Germinal center (tissue), 1 donor: ENCODE results near the gene LSM2.

Experiments
- DNase-seq: peaks from one replicate; pipeline ENCODE4 v3.0.0; 2012; ENCODE audit warnings: mixed read lengths, low spot score

LSM2 gene

DNA sequence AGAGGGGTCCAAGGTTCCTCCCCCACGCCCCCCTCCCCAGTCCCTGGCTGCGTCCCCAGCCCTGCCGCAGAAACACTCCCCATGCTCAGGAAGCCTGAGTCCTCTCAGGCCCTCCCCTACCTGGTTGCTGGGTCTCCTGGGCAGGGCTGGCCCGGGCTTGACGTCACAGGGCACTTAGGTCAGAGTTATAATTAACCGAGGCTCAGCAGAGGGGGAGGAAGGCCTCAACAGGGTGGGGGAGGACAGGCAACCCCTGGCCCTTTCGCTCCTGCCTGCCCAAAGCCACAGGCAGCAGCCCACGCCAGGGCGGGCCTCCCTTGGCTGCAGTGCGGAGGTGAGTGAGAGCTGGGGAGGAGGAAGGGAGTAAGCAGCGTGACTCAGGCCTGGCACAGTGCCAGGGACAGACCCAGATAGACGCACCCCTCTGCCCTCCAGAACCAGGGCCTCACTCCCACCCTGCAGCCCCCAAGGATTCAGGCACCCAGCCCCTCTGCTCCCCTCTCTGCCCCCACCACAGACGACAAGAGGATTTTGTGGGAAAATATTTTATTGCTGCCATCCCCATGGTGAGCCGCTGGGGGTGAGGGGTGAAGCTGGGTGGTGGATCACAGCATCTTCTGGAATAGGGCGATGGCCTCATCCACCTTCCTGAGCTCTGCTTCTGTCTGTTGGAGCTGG lies 29.6 kb downstream of the LSM2 start, which contains the start of gene VWA7:
Gene VWA7, minus strand, starts transcription at position 340 of the 678 bp plus-strand sequence. CDS start 549 bp downstream, outside the sequence.
- DNase-seq, result peak; percentile 41

DNA sequence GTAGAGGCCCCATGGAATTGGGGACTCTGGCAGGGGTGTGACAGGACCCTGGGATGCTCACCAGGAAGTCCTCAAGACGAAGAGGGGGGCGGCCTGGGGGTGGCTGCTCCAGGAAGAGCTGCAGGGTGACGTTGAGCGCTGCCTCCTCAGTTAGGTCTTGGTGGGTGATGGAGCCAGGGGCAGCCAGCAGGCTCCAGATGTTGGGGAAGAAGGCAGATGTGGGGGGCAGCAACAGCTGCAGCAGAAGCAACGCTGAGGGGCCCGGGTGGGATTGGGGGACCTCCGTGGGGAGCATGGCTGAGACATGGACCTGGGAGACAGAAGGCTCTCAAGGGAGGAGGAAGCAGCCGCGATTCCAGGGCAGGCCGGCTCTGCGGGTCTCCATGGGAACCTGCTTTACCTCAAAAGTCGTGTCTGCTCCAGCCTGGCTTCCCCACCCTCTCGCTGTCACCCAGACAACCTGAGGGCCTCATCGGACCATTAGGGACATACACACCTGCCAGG lies 30.2 kb downstream of the LSM2 start:
- no peak for DNase-seq

DNA sequence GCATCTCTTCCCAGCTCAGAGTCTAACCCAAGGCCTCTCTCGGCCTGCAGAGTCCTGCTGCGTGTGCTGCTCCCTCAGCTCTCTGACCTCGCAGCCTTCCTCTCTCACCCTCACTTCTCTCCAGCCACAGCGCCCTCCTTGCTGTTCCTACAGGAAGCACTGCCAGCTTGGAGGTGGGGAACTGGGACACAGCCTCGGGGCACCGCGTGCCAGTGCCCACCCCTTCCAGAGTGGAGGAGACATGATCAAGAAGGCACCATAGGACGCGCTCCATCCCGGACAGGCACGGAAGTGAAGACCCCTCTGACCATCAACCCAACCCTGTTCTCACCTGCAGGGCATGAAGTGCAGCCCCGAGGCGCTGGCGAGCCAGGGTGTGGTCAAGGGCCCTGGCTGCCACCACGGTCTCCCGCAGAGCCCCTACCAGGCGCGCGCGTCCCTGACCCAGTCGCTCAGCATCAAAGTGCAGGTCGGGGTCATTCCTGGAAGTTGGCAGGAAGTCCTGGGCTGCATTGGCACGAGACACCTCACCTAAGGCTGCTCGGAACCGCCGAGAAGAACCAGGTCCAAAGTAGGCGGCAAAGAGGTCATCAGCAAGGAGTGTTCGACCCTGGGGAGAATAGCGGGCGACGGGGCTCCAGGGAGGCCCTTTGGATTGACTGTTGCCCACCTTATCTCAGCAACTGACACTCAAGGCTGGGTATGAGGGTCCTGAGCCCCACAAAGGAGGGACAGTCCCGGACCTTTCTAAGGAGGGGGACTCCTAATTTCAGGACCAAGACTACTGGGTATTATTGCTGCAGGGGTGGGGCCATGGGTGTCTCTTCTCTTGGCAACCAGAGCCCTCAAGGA lies 30.9 kb downstream of the LSM2 start:
- DNase-seq, result no peak

DNA sequence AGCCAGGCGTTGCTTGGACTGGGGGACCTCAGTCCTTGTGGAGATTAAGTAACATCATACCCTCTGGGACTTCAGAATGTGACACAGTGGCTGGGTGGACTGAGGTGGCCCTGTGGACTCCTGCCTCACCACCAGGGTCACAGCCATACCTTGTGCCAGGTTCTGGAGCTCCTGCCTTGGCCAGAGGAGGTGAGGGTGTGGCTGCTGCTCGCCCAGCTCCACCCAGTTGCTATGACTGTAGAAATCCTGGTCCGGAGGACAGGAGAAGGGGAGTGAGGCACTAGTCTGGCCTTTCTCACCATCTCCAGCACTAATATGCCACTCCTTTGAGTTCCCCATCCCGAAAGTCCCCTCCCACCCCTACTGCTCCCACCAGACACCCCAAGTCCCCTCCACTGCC lies 31.6 kb downstream of the LSM2 start:
- DNase-seq, result no peak

DNA sequence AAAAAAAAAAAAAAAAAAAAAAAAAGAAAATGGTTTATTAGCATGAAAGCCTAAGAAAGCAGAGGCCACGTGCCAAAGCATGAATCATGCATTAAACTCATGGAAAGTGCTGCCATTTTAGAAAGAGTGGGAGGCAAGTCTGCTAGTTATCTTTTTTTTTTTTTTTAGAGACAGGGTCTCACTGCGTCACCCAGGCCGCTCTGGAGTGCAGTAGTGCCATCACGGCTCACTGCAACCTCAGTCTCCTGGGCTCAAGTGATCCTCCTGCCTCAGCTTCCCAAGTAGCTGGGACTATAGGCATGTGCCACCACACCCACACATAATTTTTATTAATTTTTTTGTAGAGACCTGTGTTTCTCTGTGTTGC lies 34.8 kb downstream of the LSM2 start:
- DNase-seq, result no peak

DNA sequence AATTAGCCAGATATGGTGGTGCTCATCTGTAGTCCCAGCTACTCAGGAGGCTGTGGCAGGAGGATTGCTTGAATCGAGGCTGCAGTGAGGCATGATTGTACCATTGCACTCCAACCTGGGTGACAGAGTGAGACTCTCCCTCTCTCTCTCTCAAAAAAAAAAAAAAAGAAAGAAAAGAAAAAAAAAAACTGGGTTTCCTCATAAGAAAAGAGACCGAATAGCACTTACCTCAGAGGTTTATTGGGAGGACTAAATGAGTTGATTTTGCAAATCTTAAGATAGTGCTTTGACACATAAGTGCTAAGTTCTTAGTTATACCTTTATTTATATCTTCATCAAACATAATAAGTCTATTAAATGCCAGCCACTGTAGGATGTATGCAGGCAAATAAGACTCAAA lies 35.9 kb downstream of the LSM2 start:
- DNase-seq, result no peak

DNA sequence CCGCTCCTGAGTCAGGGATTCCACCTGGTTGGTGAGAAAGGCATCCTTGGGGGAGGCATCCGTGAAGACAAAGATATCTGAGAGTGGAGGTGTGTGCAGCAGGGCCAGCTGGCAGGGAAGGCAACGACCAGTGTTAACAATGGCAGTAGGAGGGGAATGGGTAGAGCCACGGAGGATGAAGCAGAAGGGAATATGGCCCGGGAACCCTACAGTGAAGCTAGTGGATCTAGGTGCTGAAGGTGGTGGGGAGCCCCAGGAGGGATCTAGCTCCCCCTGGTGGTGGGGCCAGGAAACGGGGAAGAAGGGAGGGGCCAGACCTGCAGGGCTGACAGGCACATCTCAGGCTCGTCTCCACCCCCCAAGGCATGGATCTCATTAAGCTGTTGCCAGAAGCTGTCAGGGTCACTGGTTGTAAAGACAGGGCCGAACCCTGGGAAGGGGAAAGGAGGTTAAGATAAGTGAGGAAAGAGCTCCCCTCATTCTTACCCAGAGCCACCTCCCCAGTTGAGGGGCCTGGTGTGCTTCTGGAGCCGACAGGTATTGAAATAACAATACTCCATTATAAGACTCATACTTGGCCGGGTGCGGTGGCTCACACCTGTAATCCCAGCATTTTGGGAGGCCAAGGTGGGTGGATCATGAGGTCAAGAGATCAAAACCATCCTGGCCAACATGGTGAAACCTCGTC lies 36.9 kb downstream of the LSM2 start:
- DNase-seq, result peak; percentile 92

DNA sequence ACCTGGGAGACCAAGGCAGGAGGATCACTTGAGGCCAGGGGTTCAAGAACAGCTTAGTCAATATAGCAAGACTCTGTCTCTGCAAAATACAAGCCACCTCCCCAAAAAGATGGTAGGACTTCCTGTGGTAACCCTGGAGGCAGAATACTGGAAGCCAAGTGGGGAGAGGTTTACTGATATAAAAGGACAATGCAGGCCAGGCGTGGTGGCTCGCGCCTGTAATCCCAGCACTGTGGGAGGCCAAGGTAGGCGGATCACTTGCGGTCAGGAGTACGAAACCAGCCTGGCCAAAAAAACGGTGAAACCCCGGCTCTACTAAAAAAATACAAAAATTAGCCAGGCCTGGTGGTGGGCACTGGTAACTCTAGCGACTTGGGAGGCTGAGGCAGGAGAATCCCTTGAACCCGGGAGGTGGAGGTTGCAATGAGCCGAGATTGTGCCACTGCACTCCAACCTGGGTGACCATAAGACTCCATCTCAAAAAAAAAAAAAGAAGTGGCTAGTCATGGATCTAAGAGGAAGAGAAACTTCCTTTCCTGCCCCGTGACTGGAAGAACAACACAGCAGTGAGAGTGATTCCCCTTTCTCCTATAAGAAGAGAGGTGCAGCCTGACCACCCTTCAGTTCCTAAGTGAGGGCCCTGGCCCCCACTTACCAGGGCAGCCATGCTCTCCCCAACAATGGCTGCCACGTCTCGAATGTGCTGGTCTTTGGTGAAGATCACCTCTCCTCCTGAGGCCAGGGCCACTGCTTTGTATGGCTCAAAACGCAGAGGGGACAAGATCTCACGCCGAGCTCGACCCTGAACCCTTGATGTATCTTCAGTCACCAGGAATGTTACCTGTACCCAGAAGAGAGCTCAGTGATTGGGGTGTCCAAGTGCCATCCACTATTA lies 38.2 kb downstream of the LSM2 start:
- DNase-seq, result no peak

DNA sequence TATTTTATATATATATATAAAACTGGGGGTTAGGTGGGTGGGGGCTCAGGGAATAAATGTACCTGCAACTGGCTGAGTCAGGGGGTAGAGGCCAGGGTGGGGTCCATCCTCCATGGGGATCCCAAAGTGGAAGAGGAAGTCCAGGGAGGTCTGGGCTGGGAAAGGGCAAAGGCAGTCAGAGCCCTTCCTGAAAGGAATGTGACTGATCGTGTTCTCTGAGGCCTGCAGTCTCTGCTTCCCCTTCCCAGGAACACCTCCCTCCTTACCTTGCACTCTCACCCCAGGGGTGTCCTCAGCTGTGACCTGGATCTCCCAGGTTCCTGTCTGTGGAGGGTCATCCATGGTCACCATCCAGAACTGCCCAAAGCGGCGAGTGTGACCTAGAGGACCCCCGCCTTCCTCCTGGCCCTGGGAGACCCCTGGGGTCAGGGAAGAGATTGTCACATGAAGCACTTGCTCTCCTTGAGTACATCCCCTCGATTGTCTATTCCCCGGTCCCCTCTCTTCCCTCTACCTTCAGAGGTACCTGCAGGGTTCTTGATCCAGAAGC lies 39.6 kb downstream of the LSM2 start:
- no peak for DNase-seq

DNA sequence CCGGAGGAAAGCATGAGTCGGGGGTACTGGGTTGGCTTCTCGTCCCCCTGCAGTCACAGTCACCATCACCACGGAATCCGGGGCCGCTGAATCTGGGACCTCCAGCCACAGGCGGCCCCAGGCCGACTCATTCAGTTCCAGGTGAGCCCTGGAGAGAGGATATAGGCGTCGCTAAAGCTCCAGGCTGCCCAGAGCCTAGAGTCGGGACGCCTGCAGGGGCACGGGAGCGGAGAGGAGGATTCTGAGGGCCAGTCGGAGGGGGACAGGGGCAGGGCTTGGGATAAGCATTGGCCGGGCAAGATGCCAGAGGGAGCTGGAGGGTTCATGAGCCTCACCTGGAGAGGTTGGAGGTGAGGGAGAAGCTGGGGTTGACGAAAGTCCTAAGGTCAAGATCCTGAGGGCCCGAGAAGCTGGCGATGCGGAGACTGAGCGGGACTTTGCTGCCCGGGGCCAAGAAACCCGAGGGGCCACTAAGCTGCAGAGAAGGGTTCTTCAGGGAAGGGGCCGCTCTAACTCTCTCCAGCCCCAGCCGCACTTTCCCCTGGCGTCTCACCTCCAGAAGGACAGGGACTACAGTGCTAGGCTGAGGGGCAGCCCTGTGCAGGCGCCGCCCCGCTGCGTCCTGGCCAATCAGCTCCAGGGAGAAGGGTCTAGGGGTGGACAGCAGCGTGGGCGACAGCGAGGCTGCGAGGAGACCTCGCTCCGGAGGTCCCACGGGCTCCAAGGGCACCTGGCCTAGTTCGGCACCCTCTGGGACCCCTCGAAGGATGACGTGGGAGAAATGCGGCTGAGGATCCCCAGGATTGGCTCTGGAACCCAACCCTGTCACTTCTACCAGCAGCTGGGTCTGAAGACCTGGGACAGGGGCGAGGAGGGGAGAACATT lies 40.6 kb downstream of the LSM2 start:
- no peak for DNase-seq

DNA sequence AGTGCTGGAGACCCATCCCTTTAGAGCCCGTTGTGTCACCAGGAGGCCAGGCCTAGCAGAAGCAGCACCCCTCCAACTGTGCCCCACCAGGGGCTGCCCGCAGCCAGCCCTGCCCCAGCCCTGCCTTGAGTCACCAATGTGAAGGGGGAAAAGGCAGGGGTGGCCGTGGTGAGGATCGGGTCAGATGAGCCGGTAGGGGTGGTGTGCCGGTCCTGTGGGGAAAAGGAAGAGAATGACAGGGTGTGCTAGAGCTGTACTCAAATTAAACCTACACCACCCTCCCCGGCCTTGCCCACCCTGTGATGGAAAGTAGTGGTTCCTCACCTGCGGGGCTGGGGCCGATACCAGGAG lies 41.2 kb downstream of the LSM2 start:
- no peak for DNase-seq

DNA sequence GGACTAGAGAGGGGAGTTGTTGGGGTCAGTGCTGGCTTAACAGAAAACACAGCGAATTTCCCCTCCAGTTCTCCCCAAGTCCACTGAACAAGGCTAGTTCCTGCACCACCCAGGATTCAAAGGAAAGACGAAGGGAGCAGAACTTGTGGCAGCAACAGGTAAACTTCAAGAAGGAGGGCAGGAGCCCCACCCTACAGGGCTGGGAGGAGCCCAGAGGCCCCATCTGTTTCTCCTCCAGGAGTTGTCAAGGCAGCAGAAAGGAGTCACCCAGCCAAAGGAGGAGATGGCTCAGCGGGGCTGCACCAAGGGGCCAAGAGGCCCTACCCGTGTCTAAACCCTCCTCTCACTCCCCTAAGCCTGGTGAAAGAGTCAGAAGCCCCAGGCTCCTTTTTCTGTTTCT lies 42.6 kb downstream of the LSM2 start:
- DNase-seq, result no peak

DNA sequence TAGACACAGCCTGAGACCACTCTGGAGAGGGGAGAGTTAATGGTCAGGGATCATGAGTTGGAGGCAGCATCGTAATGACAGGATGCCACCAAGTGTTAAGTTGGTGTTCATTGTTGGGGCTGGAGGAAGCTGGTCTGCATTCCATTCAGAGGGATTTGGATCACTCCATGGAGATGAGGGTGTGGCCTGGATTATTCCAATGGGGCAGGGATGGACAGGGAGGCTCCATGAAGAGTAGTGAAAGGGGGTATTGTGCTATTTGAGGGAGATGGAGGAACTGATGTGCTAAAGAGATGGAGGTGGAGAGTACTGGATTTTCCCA lies 43.2 kb downstream of the LSM2 start:
- DNase-seq, result no peak

DNA sequence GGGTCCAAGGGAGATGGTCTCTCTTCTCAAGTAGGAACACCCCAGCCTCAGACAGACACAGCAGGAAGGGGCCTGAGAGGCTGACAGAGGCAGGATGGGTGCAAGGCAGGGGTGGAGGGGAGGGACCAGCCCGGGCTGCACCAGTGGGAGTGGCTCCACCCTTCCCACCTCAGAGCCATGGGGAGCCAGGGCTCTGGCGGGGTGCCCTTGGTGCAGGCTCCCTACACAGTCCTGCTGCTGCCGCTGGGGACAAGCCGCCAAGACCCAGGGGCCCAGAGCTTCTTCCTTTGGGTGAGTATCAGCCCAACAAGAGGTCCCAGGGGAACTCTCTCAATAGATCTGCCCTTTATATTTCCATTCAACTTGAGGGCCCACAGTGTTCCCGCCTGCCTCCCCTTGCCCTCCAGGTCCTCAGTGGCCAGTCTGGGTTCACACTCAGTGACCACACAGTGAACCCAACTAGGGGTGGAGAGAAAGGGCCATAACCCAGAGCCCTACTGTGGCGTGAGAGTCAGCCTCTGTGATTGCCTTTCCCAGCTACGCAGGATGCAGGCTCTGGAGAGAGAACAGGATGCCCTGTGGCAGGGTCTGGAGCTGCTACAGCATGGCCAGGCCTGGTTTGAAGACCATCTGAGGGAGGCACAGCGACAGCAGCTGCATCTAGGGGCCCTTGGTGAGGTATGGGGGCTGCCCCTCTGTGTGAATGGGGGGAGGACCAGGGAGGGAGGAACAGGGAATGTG lies 43.7 kb downstream of the LSM2 start:
- DNase-seq, result no peak

DNA sequence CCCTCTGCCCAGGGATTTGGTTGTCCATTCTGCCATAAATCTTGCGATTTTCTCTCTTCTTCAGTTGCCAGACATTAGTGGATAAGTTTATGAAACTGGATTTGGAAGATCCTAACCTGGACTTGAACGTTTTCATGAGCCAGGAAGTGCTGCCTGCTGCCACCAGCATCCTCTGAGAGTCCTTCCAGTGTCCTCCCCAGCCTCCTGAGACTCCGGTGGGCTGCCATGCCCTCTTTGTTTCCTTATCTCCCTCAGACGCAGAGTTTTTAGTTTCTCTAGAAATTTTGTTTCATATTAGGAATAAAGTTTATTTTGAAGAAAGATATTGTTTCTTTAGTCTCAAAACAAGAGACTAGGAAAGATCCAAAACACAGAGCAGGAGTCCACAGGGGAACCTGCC lies 44.4 kb downstream of the LSM2 start, which contains the start of gene SAPCD1:
Gene SAPCD1, plus strand, starts transcription at position 301 of the 400 bp plus-strand sequence. CDS start 399 bp downstream, outside the sequence.
- DNase-seq, result no peak

DNA sequence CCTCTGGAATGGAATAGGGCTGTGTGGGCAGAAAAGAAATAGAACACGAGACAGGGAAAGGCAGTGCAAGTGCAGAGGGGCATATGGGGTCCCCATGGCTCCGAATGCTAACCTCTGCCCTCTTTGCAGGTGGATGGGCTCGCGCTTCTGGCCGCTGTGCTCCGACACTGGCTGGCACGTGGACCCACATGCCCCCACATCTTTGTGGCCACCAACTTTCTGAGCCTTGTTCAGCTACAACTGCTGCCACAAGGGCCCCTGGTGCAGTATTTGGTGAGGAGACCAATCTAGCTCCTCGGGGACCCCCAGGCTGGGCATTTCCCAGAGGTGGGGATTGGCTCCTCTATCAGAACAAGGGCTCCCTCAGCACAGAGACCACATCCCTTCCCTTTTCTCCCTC lies 45.4 kb downstream of the LSM2 start:
- no peak for DNase-seq

DNA sequence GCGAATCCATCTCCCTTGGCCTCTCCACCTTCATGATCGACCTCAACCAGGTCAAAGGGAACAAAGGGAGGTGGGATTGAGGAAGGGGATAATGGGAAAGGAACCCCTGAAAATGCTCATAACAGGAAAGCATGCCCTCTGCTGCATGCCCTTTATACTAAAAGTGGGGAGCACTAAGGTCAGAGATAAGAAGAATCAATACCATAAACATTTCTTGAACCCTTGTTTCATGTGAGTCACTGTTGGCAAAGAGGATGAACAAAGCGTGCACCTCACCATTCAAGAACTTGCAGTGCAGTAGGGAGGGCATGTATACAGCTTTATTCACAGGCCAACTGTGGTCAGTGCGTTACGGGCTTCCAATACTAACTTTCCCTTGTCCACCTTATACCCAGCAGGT lies 46.0 kb downstream of the LSM2 start:
- no peak for DNase-seq

DNA sequence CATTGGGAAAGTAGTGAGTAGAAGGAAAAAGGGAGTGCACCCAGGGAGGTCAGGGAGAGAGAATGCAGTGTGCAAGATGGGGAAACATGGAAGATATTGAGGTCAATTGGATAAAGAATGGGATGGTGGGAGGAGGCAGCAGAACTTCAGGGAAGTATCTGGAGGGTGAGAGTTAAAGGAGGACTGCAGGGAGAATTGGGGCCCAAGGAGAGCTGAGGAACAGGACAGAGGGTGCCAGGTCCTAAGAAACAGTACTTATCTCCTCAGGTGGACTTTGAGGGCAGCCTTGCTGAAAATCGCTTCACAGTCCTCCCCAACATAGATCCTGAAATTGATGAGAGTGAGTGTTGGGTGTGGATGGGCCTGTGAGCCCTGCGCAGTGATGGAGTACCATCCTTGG lies 48.5 kb downstream of the LSM2 start:
- no peak for DNase-seq

DNA sequence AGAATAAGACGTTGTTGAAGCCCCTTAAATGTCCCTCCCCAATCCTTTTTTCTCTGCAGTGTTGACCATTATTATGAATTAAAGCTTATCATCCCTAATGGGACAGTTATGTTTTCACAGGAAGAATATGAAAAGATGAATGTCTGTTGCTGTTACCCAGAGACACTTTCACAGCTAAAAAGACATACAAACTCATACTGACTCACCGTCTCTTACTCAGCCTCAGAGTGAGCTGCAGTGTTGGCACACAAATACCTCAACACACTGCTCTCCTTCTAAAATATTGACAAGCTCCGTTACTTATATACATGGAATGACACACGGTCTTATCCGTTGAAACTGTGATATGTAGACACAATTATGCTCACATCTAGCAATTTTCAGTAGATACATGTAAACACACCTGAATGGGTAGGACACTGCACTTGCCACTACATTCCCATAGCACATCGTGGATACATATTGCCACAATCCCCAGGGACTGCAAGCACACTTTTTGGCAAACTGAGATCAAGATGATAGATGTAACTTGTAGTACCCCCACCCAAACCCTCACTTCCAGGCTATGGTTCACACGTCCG lies 53.9 kb downstream of the LSM2 start:
- no peak for DNase-seq
